Activated naive CD8-positive, alpha-beta T cell treated with anti-CD3 and anti-CD28 coated beads, Interleukin-2, amount 10 ng/mL, durations not matched to agents 7 days and 5 days (primary cell): ENCODE data around the gene ASMTL. TPM values are rescaled to one million over a fixed set of nuclear protein-coding genes. Genes with fewer than 3 reads are reported as not detected.

Experiments
- ATAC-seq: fragments of 150-1000 bp; cut with Tn5 transposase; one replicate; pipeline ENCODE4 v1.10.0; 2021; ENCODE audit warnings: low read depth, moderate library complexity
- POLR2A ChIA-PET: fragments of 350-600 bp; sonication (Branson Sonifier 250); formaldehyde crosslinking; loops from one replicate; lab custom pipeline; 2021; ENCODE audit warnings: antibody characterized with exemption; lab: Charles Lee
- DNase-seq: peaks from one replicate; pipeline ENCODE4 v3.0.0; 2021
- H3K27ac Mint-ChIP-seq: one replicate; pipeline ENCODE4 v1.8.0; 2022; ENCODE audit warnings: mild to moderate bottlenecking, mixed read lengths
- H3K27me3 Mint-ChIP-seq: one replicate; pipeline ENCODE4 v1.8.0; 2022; ENCODE audit warnings: mild to moderate bottlenecking, moderate library complexity, mixed read lengths
- H3K36me3 Mint-ChIP-seq: one replicate; pipeline ENCODE4 v1.8.0; 2021; ENCODE audit warnings: mild to moderate bottlenecking, mixed read lengths
- H3K4me1 Mint-ChIP-seq: one replicate; pipeline ENCODE4 v1.8.0; 2021; ENCODE audit warnings: mixed read lengths
- H3K4me3 Mint-ChIP-seq: one replicate; pipeline ENCODE4 v1.8.0; 2022; ENCODE audit warnings: mild to moderate bottlenecking, moderate library complexity, mixed read lengths
- H3K9me3 Mint-ChIP-seq: one replicate; pipeline ENCODE4 v1.8.0; 2021; ENCODE audit warnings: mixed read lengths
- total RNA-seq, 2 experiments: library from RNA; stranded (reverse); gene quantifications; one replicate each; pipeline ENCODE4 v1.2.3, GENCODE V29; 2021

ASMTL gene
- total RNA-seq, 2 experiments from 2014 or later: 39.4 to 42.2 TPM

DNA sequence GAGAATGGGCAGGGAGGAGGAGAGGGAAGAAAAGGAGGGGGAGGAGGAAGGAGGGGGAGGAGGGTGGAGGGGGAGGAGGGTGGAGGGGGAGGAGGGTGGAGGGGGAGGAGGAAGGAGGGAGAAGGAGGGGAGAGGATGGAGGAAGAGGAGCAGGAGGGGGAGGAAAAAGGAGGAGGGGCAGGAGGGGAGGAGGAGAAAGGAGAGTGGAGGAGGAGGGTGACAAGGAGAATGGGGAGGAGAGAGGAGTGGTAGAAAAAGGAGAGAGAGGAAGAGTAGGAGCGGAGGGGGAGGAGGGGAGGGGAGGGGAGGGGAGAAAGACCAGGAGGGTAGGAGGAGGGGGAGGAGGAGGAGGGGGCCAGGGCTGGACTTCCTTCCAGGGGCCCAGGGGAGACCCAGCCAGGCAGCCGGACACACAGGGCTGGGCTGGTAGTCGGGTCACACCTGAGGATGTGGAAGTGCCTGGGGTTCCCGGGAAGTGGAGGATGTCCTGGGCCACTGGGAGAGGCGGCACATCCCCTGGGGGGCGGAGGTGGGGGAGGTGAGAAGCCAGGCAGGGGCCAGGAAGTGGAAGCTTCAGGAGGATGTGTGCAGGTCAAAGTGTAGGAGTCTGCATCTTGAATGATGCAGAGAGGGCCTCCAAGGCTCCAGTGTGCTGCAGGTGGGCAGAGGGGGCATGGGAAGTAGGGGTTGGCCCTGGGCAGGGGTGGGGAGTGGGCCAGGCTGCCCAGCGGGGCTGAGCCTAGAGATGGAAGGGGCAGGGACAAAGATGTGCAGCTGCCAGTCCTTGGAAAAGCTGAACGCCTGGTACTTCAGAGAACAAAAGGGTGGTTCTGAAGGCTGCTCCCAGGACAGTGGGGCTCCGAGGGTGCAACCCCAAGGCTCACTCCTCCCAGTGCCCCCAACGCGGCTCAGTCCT is 97.3 kb downstream of the ASMTL start:
- Mint-ChIP-seq H3K36me3 (peaks cover 26% of the 10 kb centered on the region), H3K27me3 (no peaks in the 10 kb centered on the region), H3K9me3 (peaks cover 3% of the 10 kb centered on the region), H3K4me1 (peaks cover 6% of the 10 kb centered on the region), H3K27ac (peak overlapping the region; percentile 70), H3K4me3 (no peak overlapping the region)
- ATAC-seq (peak; percentile 69), DNase-seq (peak; percentile 44)
- POLR2A ChIA-PET: no interaction called here

DNA sequence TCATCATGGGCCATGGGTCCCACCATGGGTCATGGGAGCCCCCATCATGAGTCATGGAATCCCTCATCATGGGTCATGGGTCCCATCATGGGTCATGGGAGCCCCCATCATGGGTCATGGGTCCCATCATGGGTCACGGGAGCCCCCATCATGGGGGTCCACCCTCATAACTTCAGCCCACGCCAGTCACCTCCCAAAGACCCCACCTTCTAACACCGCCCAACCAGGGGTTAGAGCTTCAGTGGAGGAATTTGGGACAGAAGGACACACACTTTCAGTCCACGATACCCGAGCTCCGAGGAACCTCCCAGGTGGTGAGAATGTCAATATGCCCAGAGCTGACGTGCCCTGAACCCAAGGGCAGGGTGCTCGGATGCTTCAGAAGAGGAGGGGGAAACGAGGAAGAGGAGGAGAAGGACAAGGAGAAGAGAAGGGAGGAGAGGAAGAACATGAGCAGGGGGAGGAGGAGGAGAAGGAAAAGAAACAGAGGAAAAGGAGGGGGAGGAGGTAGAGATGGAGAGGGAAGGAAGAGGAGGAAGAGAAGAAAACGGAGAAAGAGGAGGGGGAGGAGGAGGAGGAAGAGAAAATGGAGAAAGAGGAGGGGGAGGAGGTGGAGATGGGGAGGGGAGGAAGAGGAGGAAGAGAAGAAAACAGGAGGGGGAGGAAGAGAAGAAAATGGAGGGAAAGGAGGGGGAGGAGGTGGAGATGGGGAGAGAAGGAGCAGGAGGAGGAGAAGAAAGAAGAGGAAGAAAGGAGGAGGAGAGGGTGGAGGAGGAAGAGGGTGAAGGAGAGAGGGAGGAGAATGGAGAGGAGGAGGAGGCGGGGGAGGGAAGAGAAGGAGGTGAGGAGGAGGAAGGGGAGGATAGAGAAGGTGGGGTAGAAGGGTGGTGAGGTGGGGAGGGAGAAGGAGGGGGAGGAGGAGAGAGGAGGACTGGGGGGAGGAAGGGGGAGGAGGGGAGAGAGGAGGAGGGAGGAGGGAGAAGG is 98.4 kb downstream of the ASMTL start:
- Mint-ChIP-seq H3K27me3 (no peaks in the 10 kb centered on the region), H3K27ac (peak overlapping the region; percentile 48), H3K4me3 (no peak overlapping the region), H3K9me3 (peaks cover under 1% of the 10 kb centered on the region), H3K36me3 (peaks cover 15% of the 10 kb centered on the region), H3K4me1 (peaks cover 6% of the 10 kb centered on the region)
- DNase-seq (no peak), ATAC-seq (no peak)
- POLR2A ChIA-PET: no interaction called here

Other genes starting within 250 kb of the ASMTL start
- gene CRLF2, start 240.3 kb downstream of the ASMTL start, total RNA-seq: 1 to 10 TPM in 1 of 2 experiments, under 1 TPM in 1; 0.71 to 1.5 TPM
- gene CSF2RA, start 184.1 kb downstream of the ASMTL start, total RNA-seq: 1 to 10 TPM in 1 of 2 experiments, under 1 TPM in 1; 0.55 to 1.0 TPM
- gene IL3RA, start 116.1 kb downstream of the ASMTL start, total RNA-seq: under 1 TPM; 0.17 to 0.77 TPM
- 100 to 1,000 TPM; 235 to 241 TPM for gene SLC25A6, start 60.8 kb downstream of the ASMTL start, total RNA-seq
- 10 to 100 TPM; 87.6 to 92.4 TPM for gene P2RY8, start 84.3 kb upstream of the ASMTL start, total RNA-seq
- 10 to 100 TPM; 87.8 to 88.1 TPM for gene AKAP17A, start 138.7 kb upstream of the ASMTL start, total RNA-seq
- gene ASMT, start 162.2 kb upstream of the ASMTL start, total RNA-seq: not detected